Panc1 (cell line): ENCODE measurements around the gene ATAD2B.

Source experiments
- CTCF ChIP-seq: fragments of 450-650 bp; IDR thresholded peaks from 2 replicates; pipeline ENCODE4 v1.5.1; 2017; ENCODE audit warnings: mild to moderate bottlenecking
- POLR2AphosphoS5 ChIP-seq: IDR thresholded peaks from 2 replicates; pipeline ENCODE4 v1.6.1; 2012; ENCODE audit warnings: mild to moderate bottlenecking, low read depth, low read length, moderate library complexity
- TF ChIP-seq, protein P1 (sequence below), 2 experiments: IDR thresholded peaks; 2 replicates each; pipeline ENCODE4 v1.6.1; 2011 to 2012; ENCODE audit warnings: low read depth in 2 of 2, control low read depth in 1 of 2, low read length in 1 of 2, mild to moderate bottlenecking in 1 of 2, moderate library complexity in 1 of 2; ENCODE audit not compliant: insufficient read depth in 1 of 2

DNA sequence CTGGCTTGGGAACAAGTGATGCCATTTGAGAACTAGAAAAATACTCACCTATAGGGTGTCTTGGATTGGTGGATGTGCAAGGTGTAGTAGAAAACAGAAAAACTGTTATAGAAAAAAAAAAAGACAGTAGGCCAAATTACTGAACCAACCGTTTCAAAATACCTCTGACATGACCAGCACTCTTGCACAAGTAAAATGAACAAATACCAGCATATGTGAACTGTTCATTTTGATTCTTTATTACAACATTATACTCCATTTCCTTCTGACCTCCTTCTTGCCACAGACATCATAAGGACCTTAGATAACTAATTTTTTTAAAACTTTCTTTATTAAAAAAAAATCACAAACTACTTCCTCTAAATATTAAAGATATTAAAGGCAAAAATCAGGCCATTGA is 125.5 kb downstream of the ATAD2B start:
- TF ChIP-seq CTCF (no peak), POLR2AphosphoS5 (no peak)
- TF ChIP-seq, protein P1, sequence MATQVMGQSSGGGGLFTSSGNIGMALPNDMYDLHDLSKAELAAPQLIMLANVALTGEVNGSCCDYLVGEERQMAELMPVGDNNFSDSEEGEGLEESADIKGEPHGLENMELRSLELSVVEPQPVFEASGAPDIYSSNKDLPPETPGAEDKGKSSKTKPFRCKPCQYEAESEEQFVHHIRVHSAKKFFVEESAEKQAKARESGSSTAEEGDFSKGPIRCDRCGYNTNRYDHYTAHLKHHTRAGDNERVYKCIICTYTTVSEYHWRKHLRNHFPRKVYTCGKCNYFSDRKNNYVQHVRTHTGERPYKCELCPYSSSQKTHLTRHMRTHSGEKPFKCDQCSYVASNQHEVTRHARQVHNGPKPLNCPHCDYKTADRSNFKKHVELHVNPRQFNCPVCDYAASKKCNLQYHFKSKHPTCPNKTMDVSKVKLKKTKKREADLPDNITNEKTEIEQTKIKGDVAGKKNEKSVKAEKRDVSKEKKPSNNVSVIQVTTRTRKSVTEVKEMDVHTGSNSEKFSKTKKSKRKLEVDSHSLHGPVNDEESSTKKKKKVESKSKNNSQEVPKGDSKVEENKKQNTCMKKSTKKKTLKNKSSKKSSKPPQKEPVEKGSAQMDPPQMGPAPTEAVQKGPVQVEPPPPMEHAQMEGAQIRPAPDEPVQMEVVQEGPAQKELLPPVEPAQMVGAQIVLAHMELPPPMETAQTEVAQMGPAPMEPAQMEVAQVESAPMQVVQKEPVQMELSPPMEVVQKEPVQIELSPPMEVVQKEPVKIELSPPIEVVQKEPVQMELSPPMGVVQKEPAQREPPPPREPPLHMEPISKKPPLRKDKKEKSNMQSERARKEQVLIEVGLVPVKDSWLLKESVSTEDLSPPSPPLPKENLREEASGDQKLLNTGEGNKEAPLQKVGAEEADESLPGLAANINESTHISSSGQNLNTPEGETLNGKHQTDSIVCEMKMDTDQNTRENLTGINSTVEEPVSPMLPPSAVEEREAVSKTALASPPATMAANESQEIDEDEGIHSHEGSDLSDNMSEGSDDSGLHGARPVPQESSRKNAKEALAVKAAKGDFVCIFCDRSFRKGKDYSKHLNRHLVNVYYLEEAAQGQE (IDR thresholded peaks at IDR 0.05; ENCODE audit: insufficient read depth in 1 of 2, low read depth in 2 of 2, low read length in 1 of 2), result no peak
